ENCODE data around the gene SIL1. TPM values are rescaled to one million over a fixed set of nuclear protein-coding genes. Genes with fewer than 3 reads are reported as not detected.

SIL1 gene
- total and polyA plus RNA-seq, 2 of the 8 experiments (the other 6 are each of a cell fraction or from before 2014, with no cell fraction given) = 8.3 to 12.8 TPM

DNA sequence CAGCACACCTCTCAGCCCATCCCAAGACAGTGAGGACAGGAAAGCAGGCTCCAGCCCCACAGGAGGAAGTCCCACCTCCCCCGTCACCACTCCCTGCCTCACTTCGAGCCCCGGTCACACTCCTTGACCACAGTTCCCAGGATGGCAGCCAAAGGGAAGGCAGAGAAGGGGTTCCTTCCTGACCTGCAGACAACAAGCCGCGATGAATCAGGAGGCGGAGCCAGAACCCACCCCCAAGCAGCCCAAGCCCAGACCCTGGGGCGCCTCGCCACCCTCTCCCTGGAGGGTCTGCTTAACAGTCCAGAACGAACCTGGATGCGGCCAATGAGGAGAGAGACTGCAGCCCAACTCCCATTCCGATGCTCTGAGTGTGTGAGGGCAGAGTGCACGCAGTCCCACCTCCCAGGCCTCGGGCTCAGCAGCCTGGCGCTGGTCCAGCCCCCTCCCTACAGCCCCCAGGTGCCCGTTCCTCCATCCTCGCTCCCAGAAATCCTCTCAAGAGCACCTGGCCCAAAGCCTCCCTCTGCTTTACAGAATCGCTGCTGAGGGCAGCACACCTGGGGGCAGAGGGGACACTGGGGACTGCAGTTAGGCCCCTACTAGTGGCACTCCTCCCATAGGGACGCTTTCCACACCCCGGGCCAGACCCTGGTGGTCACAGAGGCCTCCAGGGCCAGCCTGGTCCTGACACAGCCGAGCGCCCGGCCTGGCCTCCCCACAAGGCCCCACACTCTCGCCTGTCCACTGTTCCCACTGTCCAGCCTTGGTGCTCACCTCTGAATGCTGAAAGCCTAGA, 253.4 kb downstream of the SIL1 start:
- no peaks in the 10 kb centered on the region for H3K27me3 ChIP-seq (replicated peaks in 1 of 4; ENCODE audit: control insufficient read depth in 3 of 4, extremely low read depth in 1 of 4, insufficient read depth in 3 of 4, low read length in 3 of 4)
- H3K4ac ChIP-seq (replicated peaks; ENCODE audit: insufficient read length, low read depth, low read length) = no peak overlapping the region
- H3K79me1 ChIP-seq (ENCODE audit: low read depth, low read length) = no peaks in the 10 kb centered on the region
- no peak overlapping the region; the same call in 1 of the 2 replicates for H4K8ac ChIP-seq (ENCODE audit: extremely low read depth, insufficient read depth, low read length)
- H3K4me2 ChIP-seq (ENCODE audit: insufficient read depth in 1 of 2, low read depth in 2 of 2, low read length in 2 of 2) = no peak overlapping the region
- no peaks in the 10 kb centered on the region for H3K23me2 ChIP-seq (ENCODE audit: low read depth, low read length)
- no peak overlapping the region for H3K9ac ChIP-seq (replicated peaks in 1 of 4; ENCODE audit: extremely low read depth in 1 of 4, low read depth in 3 of 4, low read length in 3 of 4)
- peaks cover 0 to 24% (median 11%) of the 10 kb centered on the region in 4 experiments; a peak in 6 of 7 replicates for H3K4me1 ChIP-seq (replicated peaks in 1 of 4; ENCODE audit: control insufficient read depth in 3 of 4, insufficient read depth in 4 of 4, low read length in 3 of 4)
- no peak overlapping the region for H2BK120ac ChIP-seq (replicated peaks; ENCODE audit: low read depth, low read length)
- no peaks in the 10 kb centered on the region for H3K36me3 ChIP-seq (ENCODE audit: control insufficient read depth in 2 of 4, insufficient read depth in 4 of 4, low read length in 3 of 4)
- H3K23ac ChIP-seq (ENCODE audit: insufficient read length) = no peak overlapping the region
- 86% methylated on average over 17 of the region's 23 CpGs; no CpG with 5 or more reads in 1 of the 2 experiments for WGBS, 2 experiments (ENCODE audit: extremely low coverage in 1 of 2, insufficient coverage in 1 of 2, insufficient read length in 1 of 2, insufficient replicate concordance in 2 of 2, low coverage in 1 of 2, low lambda C conversion rate in 2 of 2, missing lambda C conversion rate in 1 of 2)
- H3K56ac ChIP-seq (replicated peaks; ENCODE audit: insufficient read length, low read depth, low read length) = no peak overlapping the region
- ChIA-PET CTCF (ENCODE audit: partially characterized antibody) (interaction anchor here (0.8 to 1.0 kb wide), 4 partner anchors 11 to 306 kb away, joined by 3 to 4 read pairs (median 3); no protein-coding TSS in a partner anchor), POLR2A (ENCODE audit: partially characterized antibody) (no interaction called here)
- H3K79me2 ChIP-seq (ENCODE audit: control insufficient read depth in 1 of 2, insufficient read depth in 2 of 2, low read length in 2 of 2) = no peaks in the 10 kb centered on the region
- H2BK12ac ChIP-seq (ENCODE audit: low read depth, low read length) = no peak overlapping the region
- no peak overlapping the region for H4K5ac ChIP-seq (ENCODE audit: insufficient read length, low read depth, low read length)
- H2BK15ac ChIP-seq (ENCODE audit: low read length) = no peak overlapping the region
- H3K27ac ChIP-seq (ENCODE audit: low read depth, low read length) = no peak overlapping the region
- H3K18ac ChIP-seq (ENCODE audit: extremely low read depth, low read length) = no peak overlapping the region; the same call in 1 of the 2 replicates
- no peaks in the 10 kb centered on the region for H3K9me3 ChIP-seq (ENCODE audit: insufficient read depth in 2 of 2, low read depth in 1 of 2, low read length in 1 of 2)
- H2BK5ac ChIP-seq (ENCODE audit: low read depth, low read length) = no peak overlapping the region
- FAIRE-seq = no peak
- no peak overlapping the region for H2AFZ ChIP-seq (ENCODE audit: low read length)
- no peak overlapping the region for H3K4me3 ChIP-seq (ENCODE audit: extremely low read depth in 1 of 4, insufficient read depth in 2 of 4, low read depth in 3 of 4, low read length in 4 of 4)
- H2BK20ac ChIP-seq (ENCODE audit: low read length) = no peak overlapping the region
- H4K91ac ChIP-seq (replicated peaks; ENCODE audit: insufficient read length, low read length) = no peak overlapping the region
- DNase-seq (ENCODE audit: low read depth in 1 of 2, low spot score in 2 of 2) = no peak
- no peak overlapping the region; the same call in 1 of the 2 replicates for H2AK5ac ChIP-seq (ENCODE audit: low read depth, low read length)
- peaks cover 0 to 3% of the 10 kb centered on the region in 2 experiments for H4K20me1 ChIP-seq (replicated peaks in 1 of 2; ENCODE audit: control insufficient read depth in 1 of 2, insufficient read depth in 2 of 2, low read length in 2 of 2)
- H3K14ac ChIP-seq (ENCODE audit: insufficient read length) = no peak overlapping the region
- TF ChIP-seq, protein P1, sequence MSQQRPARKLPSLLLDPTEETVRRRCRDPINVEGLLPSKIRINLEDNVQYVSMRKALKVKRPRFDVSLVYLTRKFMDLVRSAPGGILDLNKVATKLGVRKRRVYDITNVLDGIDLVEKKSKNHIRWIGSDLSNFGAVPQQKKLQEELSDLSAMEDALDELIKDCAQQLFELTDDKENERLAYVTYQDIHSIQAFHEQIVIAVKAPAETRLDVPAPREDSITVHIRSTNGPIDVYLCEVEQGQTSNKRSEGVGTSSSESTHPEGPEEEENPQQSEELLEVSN (IDR thresholded peaks at IDR 0.05) = no peak
- no peak for TF ChIP-seq TBP (IDR thresholded peaks at IDR 0.05; ENCODE audit: low read depth, low read length)
- TF ChIP-seq SP4 (IDR thresholded peaks at IDR 0.05; ENCODE audit: low read length) = no peak
- no peak for TF ChIP-seq FOSL1 (IDR thresholded peaks at IDR 0.05; ENCODE audit: insufficient read depth, low read depth, low read length)
- TF ChIP-seq BCL11A (IDR thresholded peaks at IDR 0.05; ENCODE audit: low read depth in 2 of 2, low read length in 2 of 2) = no peak
- no peak for TF ChIP-seq JUND (IDR thresholded peaks at IDR 0.05; ENCODE audit: low read length)
- TF ChIP-seq, protein P2, sequence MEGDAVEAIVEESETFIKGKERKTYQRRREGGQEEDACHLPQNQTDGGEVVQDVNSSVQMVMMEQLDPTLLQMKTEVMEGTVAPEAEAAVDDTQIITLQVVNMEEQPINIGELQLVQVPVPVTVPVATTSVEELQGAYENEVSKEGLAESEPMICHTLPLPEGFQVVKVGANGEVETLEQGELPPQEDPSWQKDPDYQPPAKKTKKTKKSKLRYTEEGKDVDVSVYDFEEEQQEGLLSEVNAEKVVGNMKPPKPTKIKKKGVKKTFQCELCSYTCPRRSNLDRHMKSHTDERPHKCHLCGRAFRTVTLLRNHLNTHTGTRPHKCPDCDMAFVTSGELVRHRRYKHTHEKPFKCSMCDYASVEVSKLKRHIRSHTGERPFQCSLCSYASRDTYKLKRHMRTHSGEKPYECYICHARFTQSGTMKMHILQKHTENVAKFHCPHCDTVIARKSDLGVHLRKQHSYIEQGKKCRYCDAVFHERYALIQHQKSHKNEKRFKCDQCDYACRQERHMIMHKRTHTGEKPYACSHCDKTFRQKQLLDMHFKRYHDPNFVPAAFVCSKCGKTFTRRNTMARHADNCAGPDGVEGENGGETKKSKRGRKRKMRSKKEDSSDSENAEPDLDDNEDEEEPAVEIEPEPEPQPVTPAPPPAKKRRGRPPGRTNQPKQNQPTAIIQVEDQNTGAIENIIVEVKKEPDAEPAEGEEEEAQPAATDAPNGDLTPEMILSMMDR (IDR thresholded peaks at IDR 0.05; ENCODE audit: control extremely low read depth in 1 of 3, insufficient read depth in 1 of 3, low read depth in 1 of 3, low read length in 3 of 3) = no peak
- no peak for TF ChIP-seq POLR2A (IDR thresholded peaks at IDR 0.05; ENCODE audit: control extremely low read depth in 1 of 2, low read depth in 2 of 2, low read length in 2 of 2)
- no peak for TF ChIP-seq CBX5 (IDR thresholded peaks at IDR 0.05; ENCODE audit: low read depth, low read length)
